Coronary artery (tissue), 2 donors: ENCODE results near the gene BTN2A1.

Source experiments
- DNase-seq: peaks from one replicate; pipeline ENCODE4 v3.0.0-alpha.2; 2017; ENCODE audit warnings: low spot score
- H3K27ac ChIP-seq, 2 donors: fragments of 200-600 bp; sonication (generic); one replicate each; pipeline ENCODE4 v1.5.1; 2016 to 2019
- H3K4me3 ChIP-seq: fragments of 200-600 bp; sonication (generic); 2 replicates; pipeline ENCODE4 v1.5.1; 2016; ENCODE audit warnings: mild to moderate bottlenecking, moderate library complexity
- CTCF ChIP-seq: fragments of 200-600 bp; sonication (generic); IDR thresholded peaks from one replicate; pipeline ENCODE4 v1.5.1; 2019; ENCODE audit warnings: antibody characterized with exemption

Gene BTN2A1

GRCh38 chr6:26457806-26458688, at the start of gene BTN2A1:
Gene BTN2A1 (plus strand): TSS chr6:26457955. CDS start chr6:26458637, 682 bp downstream.
- Histone ChIP-seq H3K4me3 (peak within 1 kb of the TSS; percentile 80), H3K27ac (peak within 1 kb of the TSS; percentile 85 to 89)
- DNase-seq: peak; percentile 86
- no peak for TF ChIP-seq CTCF

DNA sequence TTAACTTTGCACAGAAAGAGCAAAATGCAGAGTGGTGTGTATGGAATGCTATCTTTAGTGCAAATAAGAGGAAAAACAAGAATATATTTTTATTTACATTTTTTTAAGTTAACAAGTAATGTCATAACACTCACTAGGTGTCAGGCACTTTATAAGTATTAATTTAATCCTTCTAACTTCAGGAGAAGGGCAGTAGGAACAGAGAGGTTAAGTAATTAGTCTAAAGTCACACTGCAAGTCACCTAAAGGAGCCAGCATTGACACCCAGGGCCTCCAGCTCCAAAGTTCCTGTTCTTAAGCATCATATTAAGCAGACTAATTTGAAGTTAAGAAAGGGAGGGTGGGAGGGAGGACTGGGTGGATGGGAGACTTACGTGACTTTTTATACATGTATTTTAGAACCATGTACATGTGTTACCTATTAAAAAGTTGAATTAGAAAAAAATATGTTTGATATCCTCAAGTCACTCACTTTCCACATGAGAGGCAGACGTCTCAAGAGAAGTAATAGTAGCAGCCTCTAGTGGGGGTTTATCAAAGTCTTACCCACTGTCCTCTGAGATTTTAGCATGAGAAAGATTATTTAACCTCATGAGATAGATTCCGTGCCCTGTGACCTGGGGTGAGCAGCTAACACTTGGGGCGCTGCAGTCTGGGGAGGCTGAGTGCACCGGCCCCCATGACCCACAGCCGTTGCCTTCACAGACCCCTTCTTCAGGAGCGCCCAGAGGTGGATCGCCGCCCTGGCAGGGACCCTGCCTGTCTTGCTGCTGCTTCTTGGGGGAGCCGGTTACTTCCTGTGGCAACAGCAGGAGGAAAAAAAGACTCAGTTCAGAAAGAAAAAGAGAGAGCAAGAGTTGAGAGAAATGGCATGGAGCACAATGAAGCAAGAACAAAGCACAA, 48.7 kb upstream of the BTN2A1 start:
- no peak overlapping the region for H3K27ac ChIP-seq
- no peak overlapping the region for H3K4me3 ChIP-seq
- TF ChIP-seq CTCF: no peak
- DNase-seq: no peak

- DNase-seq: no peak
- Histone ChIP-seq H3K4me3 (no peak overlapping the region), H3K27ac (no peak overlapping the region)
- no peak for TF ChIP-seq CTCF
Observed at GRCh38 chr6:26411751-26412150, 46.0 kb upstream of the BTN2A1 start.

DNA sequence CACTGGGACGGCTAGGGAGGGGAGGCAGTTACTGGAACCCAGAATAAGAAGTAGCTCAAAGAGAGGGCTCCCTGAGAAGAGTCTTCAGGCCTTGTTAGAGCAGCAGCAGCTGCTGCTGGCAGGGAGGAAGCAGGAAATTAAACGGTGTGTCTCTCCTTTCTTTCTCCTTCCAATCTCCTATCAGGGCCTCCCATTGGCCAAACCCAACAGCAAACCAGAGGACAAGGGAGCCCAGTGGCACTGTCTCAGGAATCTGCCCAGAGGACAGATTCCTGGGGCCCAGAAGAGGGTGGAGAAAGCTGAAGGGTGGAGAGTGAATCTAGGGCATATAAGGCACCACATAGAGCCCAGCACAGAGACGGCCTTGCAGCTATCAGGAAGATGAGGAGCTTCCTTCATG, 45.5 kb upstream of the BTN2A1 start:
- no peak for TF ChIP-seq CTCF
- DNase-seq: no peak

DNA sequence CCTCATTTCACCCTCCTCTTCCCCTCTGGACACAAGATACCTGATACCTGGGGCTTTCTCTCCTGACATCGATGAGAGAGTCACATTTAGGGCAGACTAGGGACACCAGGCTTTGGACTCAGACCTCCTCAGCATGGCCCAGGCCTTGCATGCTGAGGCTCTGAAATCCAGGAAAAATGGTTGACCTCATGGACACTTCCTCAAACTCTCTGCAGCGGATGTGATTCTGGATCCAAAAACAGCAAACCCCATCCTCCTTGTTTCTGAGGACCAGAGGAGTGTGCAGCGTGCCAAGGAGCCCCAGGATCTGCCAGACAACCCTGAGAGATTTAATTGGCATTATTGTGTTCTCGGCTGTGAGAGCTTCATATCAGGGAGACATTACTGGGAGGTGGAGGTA, 44.8 kb upstream of the BTN2A1 start:
- no peak overlapping the region for H3K4me3 ChIP-seq
- H3K27ac ChIP-seq: no peak overlapping the region
- TF ChIP-seq CTCF: no peak
- DNase-seq: no peak

More for the DNA sequence above, 45.5 kb upstream of the BTN2A1 start:
- Histone ChIP-seq H3K4me3 (no peak overlapping the region), H3K27ac (no peak overlapping the region)

DNA sequence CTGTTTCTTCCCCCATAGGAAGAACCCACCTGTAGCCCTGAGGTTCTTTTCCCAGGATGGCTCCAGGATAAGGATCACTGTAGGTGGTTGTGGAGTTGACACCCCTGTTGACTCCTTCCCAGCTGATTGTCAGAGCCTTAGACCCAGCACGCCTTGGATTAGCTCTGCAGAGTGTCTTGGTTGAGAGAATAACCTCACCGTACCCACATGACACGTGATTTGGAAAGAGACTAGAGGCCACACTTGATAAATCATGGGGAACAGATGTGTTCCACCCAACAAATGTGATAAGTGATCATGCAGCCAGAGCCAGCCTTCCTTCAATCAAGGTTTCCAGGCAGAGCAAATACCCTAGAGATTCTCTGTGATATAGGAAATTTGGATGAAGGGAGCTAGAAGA, 43.5 kb upstream of the BTN2A1 start:
- no peak for TF ChIP-seq CTCF
- Histone ChIP-seq H3K4me3 (no peak overlapping the region), H3K27ac (no peak overlapping the region)
- no peak for DNase-seq
